Measurements from ENCODE around the gene TRUB1. TPM values are rescaled to one million over a fixed set of nuclear protein-coding genes. Genes with fewer than 3 reads are reported as not detected.

The TRUB1 gene
- polyA plus RNA-seq, 1 of the 3 experiments (the other 2 are of a cell fraction): 9.9 TPM

GRCh38 chr10:114937962-114938855 is at the start of gene TRUB1 (continued):
- no peak for TF ChIP-seq USF2 (IDR thresholded peaks at IDR 0.05; ENCODE audit: borderline replicate concordance, low read depth, low read length)
- TF ChIP-seq IRF3 (IDR thresholded peaks at IDR 0.05; ENCODE audit: low read depth, low read length): no peak
- TF ChIP-seq RCOR1 (IDR thresholded peaks at IDR 0.05; ENCODE audit: low read length): no peak
- peak; percentile 71 for TF ChIP-seq MAX (IDR thresholded peaks at IDR 0.05; ENCODE audit: low read depth)
- TF ChIP-seq EZH2phosphoT487 (IDR thresholded peaks at IDR 0.05; ENCODE audit: borderline replicate concordance, low read depth): no peak
- peak; percentile 88 for TF ChIP-seq NRF1 (IDR thresholded peaks at IDR 0.05; ENCODE audit: low read depth, low read length)
- no peak for TF ChIP-seq NFIC (IDR thresholded peaks at IDR 0.05; ENCODE audit: borderline replicate concordance)
- no peak for TF ChIP-seq RAD21 (IDR thresholded peaks at IDR 0.05; ENCODE audit: low read length)
- no peak for TF ChIP-seq RFX5 (IDR thresholded peaks at IDR 0.05; ENCODE audit: low read length)

- DNase-seq: no peak
- ChIA-PET POLR2A (no interaction called here), CTCF (interaction anchor here (1.0 to 2.0 kb wide), 2 partner anchors 16 to 17 kb away, joined by 3 to 6 read pairs; no protein-coding TSS in a partner anchor)
- Histone ChIP-seq H3K4me3 (ENCODE audit: low read depth in 2 of 2, low read length in 1 of 2) (no peak overlapping the region), H3K9me2 (no peaks in the 10 kb centered on the region), H3K79me2 (ENCODE audit: insufficient read depth) (no peaks in the 10 kb centered on the region), H4K20me1 (ENCODE audit: insufficient read depth) (no peaks in the 10 kb centered on the region), H2AFZ (ENCODE audit: low read depth) (no peak overlapping the region), H3K27me3 (ENCODE audit: insufficient read depth) (no peaks in the 10 kb centered on the region), H3K4me1 (ENCODE audit: control insufficient read depth in 1 of 2, insufficient read depth in 2 of 2, low read depth in 1 of 2, low read length in 1 of 2) (no peaks in the 10 kb centered on the region), H3K9ac (no peak overlapping the region), H3K4me2 (no peak overlapping the region), H3K36me3 (replicated peaks in 1 of 2; ENCODE audit: control insufficient read depth in 1 of 2, insufficient read depth in 2 of 2, low read length in 1 of 2) (no peaks in the 10 kb centered on the region), H3K9me3 (no peaks in the 10 kb centered on the region), H3F3A (replicated peaks; ENCODE audit: insufficient read depth) (no peaks in the 10 kb centered on the region), H3K27ac (ENCODE audit: low read depth in 2 of 2, low read length in 1 of 2) (no peak overlapping the region)
- WGBS (ENCODE audit: low lambda C conversion rate): 80% methylated on average over 5 of the region's 5 CpGs
- no peak for TF ChIP-seq RCOR1 (IDR thresholded peaks at IDR 0.05; ENCODE audit: low read length)
- no peak for TF ChIP-seq SMC3 (IDR thresholded peaks at IDR 0.05; ENCODE audit: low read depth, low read length)
- no peak for TF ChIP-seq RAD21 (IDR thresholded peaks at IDR 0.05; ENCODE audit: low read length)
- TF ChIP-seq POLR2AphosphoS5 (IDR thresholded peaks at IDR 0.05; ENCODE audit: low read depth, low read length): no peak
- no peak for TF ChIP-seq EZH2phosphoT487 (IDR thresholded peaks at IDR 0.05; ENCODE audit: borderline replicate concordance, low read depth)
- TF ChIP-seq IRF3 (IDR thresholded peaks at IDR 0.05; ENCODE audit: low read depth, low read length): no peak
- TF ChIP-seq FOXJ3 (CRISPR knock-in tag; IDR thresholded peaks at IDR 0.05): no peak
- no peak for TF ChIP-seq NFIC (IDR thresholded peaks at IDR 0.05; ENCODE audit: borderline replicate concordance)
- no peak for TF ChIP-seq TCF12 (IDR thresholded peaks at IDR 0.05)
- no peak for TF ChIP-seq GATA2 (CRISPR knock-in tag; IDR thresholded peaks at IDR 0.05)
- no peak for TF ChIP-seq REST (IDR thresholded peaks at IDR 0.05; ENCODE audit: low read depth, low read length)
- TF ChIP-seq GABPA (IDR thresholded peaks at IDR 0.05; ENCODE audit: low read depth): no peak
- no peak for TF ChIP-seq USF1 (IDR thresholded peaks at IDR 0.05; ENCODE audit: borderline replicate concordance, low read depth)
- no peak for TF ChIP-seq MEF2A (IDR thresholded peaks at IDR 0.05; ENCODE audit: borderline replicate concordance, low read depth)
- TF ChIP-seq USF2 (IDR thresholded peaks at IDR 0.05; ENCODE audit: borderline replicate concordance, low read depth, low read length): no peak
- no peak for TF ChIP-seq RFX5 (IDR thresholded peaks at IDR 0.05; ENCODE audit: low read length)
- no peak for TF ChIP-seq NRF1 (IDR thresholded peaks at IDR 0.05; ENCODE audit: low read depth, low read length)
- no peak for TF ChIP-seq MXI1 (IDR thresholded peaks at IDR 0.05; ENCODE audit: low read depth, low read length)
These were observed 44.7 kb upstream of the TRUB1 start for GRCh38 chr10:114893251-114893650.

Measured in SK-N-SH (cell line).